Pancreas (tissue), 10 donors: ENCODE data around the gene DTL. TPM values are rescaled to one million over a fixed set of nuclear protein-coding genes. Genes with fewer than 3 reads are reported as not detected.

Experiments used
- ATAC-seq, 4 donors: fragments of 200-7000 bp; cut with Tn5 transposase; one replicate each; pipeline versions ENCODE4 v1.8.0 to v1.9.1; 2020; ENCODE audit warnings: mild to moderate bottlenecking in 4 of 4, moderate library complexity in 4 of 4
- DNase-seq, 6 donors: peaks; one replicate each; pipeline ENCODE4 v3.0.0-alpha.2; 2020
- FAIRE-seq: peaks from 2 replicates; lab custom pipeline; 2012; peaks lifted over from hg19 to GRCh38; lab: Jason Lieb, UNC
- H3K27ac ChIP-seq, 4 donors: fragments of 200-600 bp; sonication (generic); 1 replicate in 3 of 4; 2 replicates in 1 of 4; pipeline versions ENCODE4 v1.5.0 to v1.8.0; 2020
- H3K27me3 ChIP-seq, 4 donors: fragments of 200-600 bp; one replicate each; pipeline ENCODE4 v1.8.0; 2021
- H3K36me3 ChIP-seq, 3 donors: fragments of 200-600 bp; sonication (generic) in 1 of 3; one replicate each; pipeline versions ENCODE4 v1.5.0 to v1.8.0; 2020 to 2021
- H3K4me1 ChIP-seq, 3 donors: fragments of 200-600 bp; one replicate each; pipeline ENCODE4 v1.8.0; 2021
- H3K4me3 ChIP-seq, 4 donors: fragments of 200-600 bp; sonication (generic) in 2 of 4; one replicate each; pipeline versions ENCODE4 v1.5.0 to v1.8.0; 2020 to 2021
- H3K9me3 ChIP-seq, 4 donors: fragments of 200-600 bp; one replicate each; pipeline ENCODE4 v1.8.0; 2021
- WGBS, 2 donors: extraction: QIAGEN DNeasy Blood & Tissue Kit; methylation state at CpG; one replicate each; pipeline ENCODE4 v1.1.7; 2013; 5-methylcytosine and 5-hydroxymethylcytosine counted together
- intact Hi-C, 3 donors: fragments of 100-400 bp; cut with DNase I; formaldehyde crosslinking; loops; one replicate each; pipeline versions ENCODE4 v1.11.1 to v1.14.2; 2022
- polyA plus RNA-seq, 2 donors: library from polyadenylated mRNA; stranded (reverse); fragments of 200-250 nt; gene quantifications; one replicate each; pipeline ENCODE4 v1.2.3, GENCODE V29; 2013
- total RNA-seq, 6 donors: library from RNA; stranded (reverse); fragmentation: NEBNext Ultra II Directional in 4 of 6; extraction: Animal tissue kit (Norgen Biotek cat#: 25700) in 4 of 6; gene quantifications; one replicate each; pipeline versions ENCODE4 v1.2.1 to v1.2.4, GENCODE V29; 2021 to 2023
- TF ChIP-seq, protein P1 (sequence below), 4 donors: fragments of 200-600 bp; sonication (generic) in 3 of 4; IDR thresholded peaks; one replicate each; pipeline versions ENCODE4 v1.5.0 to v1.8.0; 2021; ENCODE audit warnings: antibody characterized with exemption in 4 of 4
- donor health status: healthy with polysubstance abuse.
- donor health status: DM: no; HTN: no; CAD: no; lungs with moderate emphysema.
- donor health status: DM: no; HTN: no; CAD: no.
- donor health status: control.
- donor health status: control.
- donor health status: Bipolar disorder and iron deficiency.
- donor health status: DM: yes; HTN: yes; CAD: no.
- donor health status: DM: no; HTN: no; CAD: no.
- donor health status: DM: no; HTN: no; CAD: no.
- donor health status: DM: yes; HTN: yes; CAD: no.

Gene DTL
- total and polyA plus RNA-seq, 8 donors = 0.05 to 1.1 (median 0.49) TPM

- WGBS, 2 donors = 66 to 68% methylated on average over 6 of the region's 6 CpGs
- intact Hi-C loops = loop anchor here in 1 of 3 donors (10.0 kb wide), 1 partner anchor 304 kb away; no protein-coding TSS in a partner anchor
- no peak for FAIRE-seq
Measured at GRCh38 chr1:212060632-212061472, 25.3 kb downstream of the DTL start.

GRCh38 chr1:212062832-212063438 is 27.4 kb downstream of the DTL start:
- FAIRE-seq (peak; percentile 92), DNase-seq (no peak), ATAC-seq (peak in 3 of 4 donors; percentile 70 to 74 (median 73))
- H3K27me3 ChIP-seq = no peaks in the 10 kb centered on the region
- no peaks in the 10 kb centered on the region for H3K36me3 ChIP-seq
- H3K4me1 ChIP-seq = no peaks in the 10 kb centered on the region
- H3K4me3 ChIP-seq = no peak overlapping the region
- no peaks in the 10 kb centered on the region for H3K9me3 ChIP-seq
- intact Hi-C loops = loop anchor here in 1 of 3 donors (10.0 kb wide), 1 partner anchor 302 kb away; no protein-coding TSS in a partner anchor
- no peak overlapping the region for H3K27ac ChIP-seq
- 79 to 81% methylated on average over 5 of the region's 5 CpGs for WGBS, 2 donors
- TF ChIP-seq, protein P1, sequence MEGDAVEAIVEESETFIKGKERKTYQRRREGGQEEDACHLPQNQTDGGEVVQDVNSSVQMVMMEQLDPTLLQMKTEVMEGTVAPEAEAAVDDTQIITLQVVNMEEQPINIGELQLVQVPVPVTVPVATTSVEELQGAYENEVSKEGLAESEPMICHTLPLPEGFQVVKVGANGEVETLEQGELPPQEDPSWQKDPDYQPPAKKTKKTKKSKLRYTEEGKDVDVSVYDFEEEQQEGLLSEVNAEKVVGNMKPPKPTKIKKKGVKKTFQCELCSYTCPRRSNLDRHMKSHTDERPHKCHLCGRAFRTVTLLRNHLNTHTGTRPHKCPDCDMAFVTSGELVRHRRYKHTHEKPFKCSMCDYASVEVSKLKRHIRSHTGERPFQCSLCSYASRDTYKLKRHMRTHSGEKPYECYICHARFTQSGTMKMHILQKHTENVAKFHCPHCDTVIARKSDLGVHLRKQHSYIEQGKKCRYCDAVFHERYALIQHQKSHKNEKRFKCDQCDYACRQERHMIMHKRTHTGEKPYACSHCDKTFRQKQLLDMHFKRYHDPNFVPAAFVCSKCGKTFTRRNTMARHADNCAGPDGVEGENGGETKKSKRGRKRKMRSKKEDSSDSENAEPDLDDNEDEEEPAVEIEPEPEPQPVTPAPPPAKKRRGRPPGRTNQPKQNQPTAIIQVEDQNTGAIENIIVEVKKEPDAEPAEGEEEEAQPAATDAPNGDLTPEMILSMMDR (IDR thresholded peaks at IDR 0.05) = peak; percentile 22 to 59 (median 52)

More at GRCh38 chr1:212060632-212061472, 25.3 kb downstream of the DTL start:
- DNase-seq (no peak), ATAC-seq (no peak)
- TF ChIP-seq, protein P1 (IDR thresholded peaks at IDR 0.05) = no peak
- H3K27me3 ChIP-seq = no peaks in the 10 kb centered on the region
- no peak overlapping the region for H3K4me3 ChIP-seq
- H3K4me1 ChIP-seq = no peaks in the 10 kb centered on the region
- no peak overlapping the region for H3K27ac ChIP-seq
- H3K36me3 ChIP-seq = no peaks in the 10 kb centered on the region
- no peaks in the 10 kb centered on the region for H3K9me3 ChIP-seq

DNA sequence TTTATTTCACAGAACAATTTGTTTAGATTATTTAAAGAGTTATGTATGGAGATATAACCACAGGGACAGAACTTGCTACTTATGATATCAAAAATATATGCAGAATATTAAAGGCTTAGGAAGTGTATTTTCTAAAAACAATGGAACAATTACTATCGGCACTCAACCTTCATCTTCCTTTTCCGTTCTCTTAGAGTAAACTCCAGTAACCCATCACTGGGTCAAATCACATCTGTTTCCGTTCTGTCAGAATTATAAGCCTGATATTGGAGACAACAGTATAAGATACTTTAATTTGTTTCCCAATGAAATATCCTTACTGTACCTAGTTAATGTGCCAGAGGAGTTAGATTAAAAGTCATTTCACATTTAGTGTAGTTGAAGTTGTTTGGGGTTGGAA is 32.2 kb downstream of the DTL start:
- no peak overlapping the region for H3K27ac ChIP-seq
- WGBS, 2 donors = 85 to 92% methylated on average over 3 of the region's 3 CpGs
- no peaks in the 10 kb centered on the region for H3K27me3 ChIP-seq
- H3K36me3 ChIP-seq = no peaks in the 10 kb centered on the region
- no peak overlapping the region for H3K4me3 ChIP-seq
- H3K4me1 ChIP-seq = no peaks in the 10 kb centered on the region
- intact Hi-C loops = loop anchor here in 2 of 3 donors (5.0 to 10.0 kb wide), 3 partner anchors 297 to 385 kb away; no protein-coding TSS in a partner anchor
- ATAC-seq = no peak
- TF ChIP-seq, protein P1 (IDR thresholded peaks at IDR 0.05) = no peak
- no peak for DNase-seq
- no peak for FAIRE-seq
- H3K9me3 ChIP-seq = no peaks in the 10 kb centered on the region

GRCh38 chr1:212070720-212071302 is 35.3 kb downstream of the DTL start:
- no peak overlapping the region for H3K27ac ChIP-seq
- H3K36me3 ChIP-seq = no peaks in the 10 kb centered on the region
- peak; percentile 77 to 97 (median 94) for ATAC-seq
- peak; percentile 97 for FAIRE-seq
- no peaks in the 10 kb centered on the region for H3K27me3 ChIP-seq
- no peak overlapping the region for H3K4me3 ChIP-seq
- no peak for DNase-seq
- intact Hi-C loops = loop anchor here (5.0 to 10.0 kb wide), 2 partner anchors 221 to 384 kb away; no protein-coding TSS in a partner anchor
- no peaks in the 10 kb centered on the region for H3K9me3 ChIP-seq
- no peaks in the 10 kb centered on the region for H3K4me1 ChIP-seq
- TF ChIP-seq, protein P1 (IDR thresholded peaks at IDR 0.05) = peak in 3 of 4 donors; percentile 42 to 60 (median 54)
